Middle frontal gyrus (tissue), 1 donor: Measurements from ENCODE around the gene RLN3.
"Not testable (repeated sequence)": the region's sequence is repeated elsewhere in the genome, so short reads cannot be mapped to it uniquely, and the experiment has no call there.

Experiments used
- DNase-seq: peaks from one replicate; pipeline ENCODE4 v3.0.0-alpha.2; 2015; ENCODE audit warnings: low spot score; ENCODE audit errors: extremely low spot score

The RLN3 gene

GRCh38 chr19:14021474-14021873, 6.5 kb upstream of the RLN3 start:
- DNase-seq, result no peak

GRCh38 chr19:14022469-14022868, 5.5 kb upstream of the RLN3 start:
- DNase-seq, result no peak

DNA sequence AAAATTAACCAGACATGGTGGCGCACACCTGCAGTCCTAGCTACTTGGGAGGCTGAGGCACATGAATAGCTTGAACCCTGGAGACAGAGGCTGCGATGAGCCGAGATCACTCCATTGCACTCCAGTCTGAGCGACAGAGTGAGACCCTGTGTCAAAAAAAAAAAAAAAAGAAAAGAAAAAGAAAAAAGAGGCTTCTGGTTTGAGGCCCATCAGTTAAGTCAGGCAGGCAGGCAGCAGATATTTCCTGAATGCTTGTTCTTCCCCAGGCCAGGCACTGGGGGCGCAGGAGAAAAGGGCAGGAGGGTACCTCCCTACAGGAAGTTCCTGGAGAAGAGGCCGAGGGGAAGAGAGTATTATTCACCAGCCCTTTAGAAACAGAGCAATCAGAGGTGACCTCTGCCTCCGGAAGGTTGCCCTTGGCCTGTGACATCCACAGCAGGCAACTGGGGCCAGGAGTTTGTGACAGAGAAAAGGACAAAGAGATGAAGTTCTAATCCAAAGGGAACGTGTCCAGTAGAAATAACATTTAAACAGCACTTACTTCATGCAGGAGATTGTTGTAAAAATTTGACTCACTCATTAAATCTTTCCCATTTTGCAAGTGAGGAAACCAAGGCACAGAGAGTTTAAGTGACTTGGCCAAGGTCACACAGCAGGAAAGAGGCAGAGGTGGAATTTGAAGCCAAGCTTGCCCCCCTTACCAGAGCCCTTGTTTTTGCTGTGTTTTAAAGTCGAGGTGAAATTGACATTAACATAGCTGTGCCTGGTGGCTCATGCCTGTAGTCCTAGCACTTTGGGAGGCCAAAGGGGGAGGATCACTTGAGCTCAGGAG, 4.3 kb upstream of the RLN3 start:
- no peak for DNase-seq

- DNase-seq, result not testable (repeated sequence)
Observed at GRCh38 chr19:14026652-14027192, 1.2 kb upstream of the RLN3 start.

GRCh38 chr19:14028901-14029300, 953 bp downstream of the RLN3 start:
- DNase-seq, result no peak

- DNase-seq, result no peak
Observed at GRCh38 chr19:14030997-14031718, 3.2 kb downstream of the RLN3 start.

GRCh38 chr19:14031719-14032480, 4.0 kb downstream of the RLN3 start, which contains the start of gene IL27RA:
TSS of gene IL27RA (plus strand) at chr19:14031762. CDS start at chr19:14031873, 111 bp downstream.
- no peak for DNase-seq

- no peak for DNase-seq
Observed at GRCh38 chr19:14033946-14034345, 6.0 kb downstream of the RLN3 start.

DNA sequence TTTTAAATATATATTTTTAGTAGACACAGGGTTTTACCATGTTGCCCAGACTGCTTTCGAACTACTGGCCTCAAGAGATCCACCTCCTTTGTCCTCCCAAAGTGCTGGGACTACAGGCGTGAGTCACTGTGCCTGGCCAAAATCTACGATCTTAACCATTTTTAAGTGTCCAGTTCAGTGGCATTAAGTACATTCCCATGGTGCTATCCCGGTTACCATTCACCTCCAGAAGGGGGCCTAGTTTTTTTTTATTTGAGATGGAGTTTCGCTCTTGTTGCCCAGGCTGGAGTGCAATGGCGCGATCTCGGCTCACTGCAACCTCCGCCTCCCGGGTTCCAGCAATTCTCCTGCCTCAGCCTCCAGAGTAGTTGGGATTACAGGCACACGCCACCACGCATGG, 7.2 kb downstream of the RLN3 start:
- not testable (repeated sequence) for DNase-seq

- DNase-seq, result no peak
Observed at GRCh38 chr19:14035706-14036105, 7.8 kb downstream of the RLN3 start.

DNA sequence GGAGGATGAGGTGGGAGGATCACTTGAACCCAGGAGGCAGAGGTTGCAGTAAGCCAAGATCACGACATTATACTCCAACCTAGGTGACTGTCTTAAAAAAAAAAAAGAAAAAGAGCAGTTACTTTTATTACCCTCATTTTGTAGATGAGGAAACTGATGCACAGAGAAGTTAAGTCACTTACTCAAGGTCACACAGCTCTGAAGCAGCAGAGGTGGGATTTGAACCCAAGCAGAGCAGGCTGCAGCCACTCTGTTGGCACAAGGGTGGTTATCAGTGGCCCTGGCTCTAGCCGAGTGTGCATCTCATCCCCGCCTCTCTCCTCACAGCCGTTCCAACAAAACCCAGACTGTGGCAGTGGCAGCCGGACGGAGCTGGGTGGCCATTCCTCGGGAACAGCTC, 11.2 kb downstream of the RLN3 start:
- DNase-seq, result no peak

DNA sequence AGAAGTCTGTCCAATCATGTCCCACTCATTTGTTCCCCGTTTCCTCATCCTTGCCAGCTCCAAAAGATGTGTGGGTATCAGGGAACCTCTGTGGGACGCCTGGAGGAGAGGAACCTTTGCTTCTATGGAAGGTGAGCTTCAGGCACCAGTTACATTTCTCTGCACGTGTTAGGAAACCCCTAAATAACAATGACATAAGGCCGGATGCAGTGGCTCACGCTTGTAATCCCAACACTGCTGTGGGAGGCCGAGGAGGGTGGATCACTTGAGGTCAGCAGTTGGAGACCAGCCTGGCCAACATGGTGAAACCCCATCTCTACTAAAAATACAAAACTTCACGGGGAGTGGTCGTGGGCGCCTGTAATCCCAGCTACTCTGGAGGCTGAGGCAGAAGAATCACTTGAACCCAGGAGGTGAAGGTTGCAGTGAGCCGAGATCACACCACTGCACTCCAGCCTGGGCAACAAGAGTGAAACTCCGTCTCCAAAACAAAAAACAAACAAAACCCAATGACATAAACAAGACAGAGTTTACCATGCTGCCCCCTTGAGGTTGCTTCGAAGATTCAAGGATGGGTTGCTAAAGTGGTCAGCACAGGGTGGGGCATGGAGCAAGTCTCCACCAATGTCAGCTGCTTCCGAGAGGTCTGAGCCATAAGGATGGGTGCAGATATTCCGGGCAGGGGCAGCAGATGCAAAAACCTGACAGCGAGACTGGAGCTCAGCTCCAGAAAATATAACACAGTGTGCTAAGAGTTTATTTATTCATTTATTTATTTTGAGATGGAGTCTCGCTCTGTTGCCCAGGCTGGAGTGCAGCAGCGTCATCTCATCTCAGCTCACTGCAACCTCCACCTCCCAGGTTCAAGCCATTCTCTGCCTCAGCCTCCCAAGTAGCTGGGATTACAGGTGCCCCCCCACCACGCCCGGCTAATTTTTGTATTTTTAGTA, 15.0 kb downstream of the RLN3 start:
- DNase-seq, result not testable (repeated sequence)

DNA sequence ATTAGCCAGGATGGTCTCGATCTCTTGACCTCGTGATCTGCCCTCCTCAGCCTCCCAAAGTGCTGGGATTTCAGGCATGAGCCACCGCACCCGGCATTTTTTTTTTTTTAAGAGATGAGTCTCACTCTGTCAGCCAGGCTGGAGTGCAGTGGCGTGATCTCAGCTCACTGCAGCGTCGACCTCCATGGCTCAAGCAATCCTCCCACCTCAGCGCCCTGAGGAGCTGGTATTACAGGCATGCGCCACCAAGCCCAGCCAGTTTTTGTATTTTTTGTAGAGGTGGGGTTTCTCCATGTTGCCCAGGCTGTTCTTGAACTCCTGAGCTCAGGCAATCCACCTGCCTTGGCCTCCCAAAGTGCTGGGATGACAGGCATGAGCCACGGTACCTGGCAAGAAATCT, 19.9 kb downstream of the RLN3 start:
- not testable (repeated sequence) for DNase-seq

- no peak for DNase-seq
Observed at GRCh38 chr19:14048443-14049153, 20.6 kb downstream of the RLN3 start.

DNA sequence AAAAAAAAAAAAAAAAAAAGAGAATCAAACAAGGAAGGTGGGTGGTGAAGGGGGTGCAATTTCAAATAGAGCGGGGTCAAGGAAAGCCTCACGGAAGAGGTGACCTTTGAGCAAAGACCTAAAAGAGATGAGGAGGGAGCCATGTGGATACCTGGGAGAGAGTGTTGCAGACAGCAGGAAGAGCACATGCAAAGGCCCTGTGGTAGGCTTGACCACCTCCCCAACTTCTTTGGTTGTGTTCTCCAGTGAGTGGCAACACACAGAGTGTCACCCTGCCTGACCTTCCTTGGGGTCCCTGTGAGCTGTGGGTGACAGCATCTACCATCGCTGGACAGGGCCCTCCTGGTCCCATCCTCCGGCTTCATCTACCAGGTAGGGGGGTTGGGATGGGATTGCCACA, 22.6 kb downstream of the RLN3 start:
- DNase-seq, result no peak

GRCh38 chr19:14050961-14051360, 23.0 kb downstream of the RLN3 start:
- not testable (repeated sequence) for DNase-seq

DNA sequence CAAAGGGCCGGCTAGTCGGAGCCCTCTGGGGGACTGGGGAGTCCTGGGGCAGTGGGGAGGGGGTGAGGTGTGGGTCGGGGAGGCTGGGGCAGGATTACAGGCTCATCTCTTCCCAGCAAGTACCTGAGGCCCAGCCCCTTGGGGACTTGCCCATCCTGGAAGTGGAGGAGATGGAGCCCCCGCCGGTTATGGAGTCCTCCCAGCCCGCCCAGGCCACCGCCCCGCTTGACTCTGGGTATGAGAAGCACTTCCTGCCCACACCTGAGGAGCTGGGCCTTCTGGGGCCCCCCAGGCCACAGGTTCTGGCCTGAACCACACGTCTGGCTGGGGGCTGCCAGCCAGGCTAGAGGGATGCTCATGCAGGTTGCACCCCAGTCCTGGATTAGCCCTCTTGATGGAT, 24.0 kb downstream of the RLN3 start:
- no peak for DNase-seq

DNA sequence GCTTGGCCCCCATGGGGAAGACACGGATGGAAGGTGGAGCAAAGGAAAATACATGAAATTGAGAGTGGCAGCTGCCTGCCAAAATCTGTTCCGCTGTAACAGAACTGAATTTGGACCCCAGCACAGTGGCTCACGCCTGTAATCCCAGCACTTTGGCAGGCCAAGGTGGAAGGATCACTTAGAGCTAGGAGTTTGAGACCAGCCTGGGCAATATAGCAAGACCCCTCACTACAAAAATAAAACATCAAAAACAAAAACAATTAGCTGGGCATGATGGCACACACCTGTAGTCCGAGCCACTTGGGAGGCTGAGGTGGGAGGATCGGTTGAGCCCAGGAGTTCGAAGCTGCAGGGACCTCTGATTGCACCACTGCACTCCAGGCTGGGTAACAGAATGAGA, 24.5 kb downstream of the RLN3 start:
- DNase-seq, result no peak

DNA sequence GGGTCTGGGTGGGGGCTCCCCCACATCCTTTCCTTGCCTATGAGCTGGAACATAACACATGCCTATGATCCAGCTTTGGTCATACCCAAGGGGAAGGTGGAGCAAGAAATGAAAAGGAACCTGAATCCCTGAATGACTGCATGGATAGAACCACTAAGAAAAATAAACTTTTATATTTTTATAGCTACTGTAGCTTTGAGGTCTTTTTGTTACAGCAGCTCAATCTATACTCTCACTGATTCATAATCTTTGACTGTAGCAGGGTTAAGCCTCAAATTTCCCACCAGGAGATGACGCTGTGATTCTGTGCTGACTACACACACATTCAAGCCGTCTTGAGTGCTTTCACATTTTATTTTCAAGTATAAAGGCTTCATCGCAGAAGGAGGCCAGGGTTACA, 25.1 kb downstream of the RLN3 start:
- DNase-seq, result no peak

DNA sequence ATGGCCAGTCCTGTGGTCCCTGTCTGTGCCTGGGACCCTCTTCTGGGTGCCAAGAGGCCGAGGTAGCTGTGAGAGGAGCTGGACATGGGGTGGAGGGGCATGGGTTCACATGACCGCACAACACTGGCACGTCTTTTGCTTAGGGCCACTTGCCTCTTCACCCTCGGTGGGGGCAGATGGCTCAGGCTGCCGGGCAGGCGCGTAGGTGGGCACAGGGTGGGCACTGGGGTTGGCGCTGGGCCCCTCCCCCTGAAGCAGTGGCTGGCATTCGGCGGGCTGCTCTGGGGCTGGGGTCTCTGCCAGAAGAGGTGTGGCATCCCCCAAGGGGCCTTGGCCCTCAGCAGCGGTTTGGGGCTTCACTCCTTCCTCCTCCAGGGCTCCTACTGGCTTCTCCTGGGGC, 25.6 kb downstream of the RLN3 start:
- DNase-seq, result no peak
